H9 (cell line): Measurements from ENCODE around the gene IMP3. TPM values are rescaled to one million over a fixed set of nuclear protein-coding genes. Genes with fewer than 3 reads are reported as not detected.

Source experiments
- DNase-seq: peaks from one replicate; pipeline ENCODE4 v3.0.0-alpha.2; 2017
- H2AFZ ChIP-seq: one replicate; pipeline ENCODE4 v1.6.1; 2013; ENCODE audit warnings: mild to moderate bottlenecking, low read length, control low read depth, moderate library complexity
- H2AK5ac ChIP-seq: 2 replicates; pipeline ENCODE4 v1.6.1; 2013; ENCODE audit warnings: low read length, control low read depth, mixed read lengths; ENCODE audit not compliant: insufficient read length
- H2BK120ac ChIP-seq: one replicate; pipeline ENCODE4 v1.6.1; 2013; ENCODE audit warnings: low read depth, mild to moderate bottlenecking, low read length, control low read depth, inconsistent platforms; ENCODE audit not compliant: poor library complexity, severe bottlenecking
- H2BK12ac ChIP-seq: 2 replicates; pipeline ENCODE4 v1.6.1; 2013; ENCODE audit warnings: low read length, control low read depth, mixed read lengths, low read depth; ENCODE audit not compliant: insufficient read length
- H2BK15ac ChIP-seq: 2 replicates; pipeline ENCODE4 v1.6.1; 2013; ENCODE audit warnings: low read depth, low read length, control low read depth
- H2BK20ac ChIP-seq: one replicate; pipeline ENCODE4 v1.6.1; 2013; ENCODE audit warnings: low read depth, mild to moderate bottlenecking, low read length, control low read depth, inconsistent platforms; ENCODE audit not compliant: poor library complexity, severe bottlenecking
- H2BK5ac ChIP-seq: 2 replicates; pipeline ENCODE4 v1.6.1; 2013; ENCODE audit warnings: low read length, control low read depth, mixed read lengths; ENCODE audit not compliant: insufficient read length
- H3K14ac ChIP-seq: 2 replicates; pipeline ENCODE4 v1.6.1; 2013; ENCODE audit warnings: low read length, control low read depth; ENCODE audit not compliant: insufficient read depth
- H3K18ac ChIP-seq: 2 replicates; pipeline ENCODE4 v1.6.1; 2013; ENCODE audit warnings: low read depth, mild to moderate bottlenecking, mixed read lengths, low read length, control low read depth; ENCODE audit not compliant: insufficient read length
- H3K23ac ChIP-seq: 2 replicates; pipeline ENCODE4 v1.6.1; 2013; ENCODE audit warnings: low read length, control low read depth, mixed read lengths, low read depth; ENCODE audit not compliant: insufficient read length
- H3K23me2 ChIP-seq: 2 replicates; pipeline ENCODE4 v1.6.1; 2013; ENCODE audit warnings: low read depth, mild to moderate bottlenecking, mixed read lengths, low read length, control low read depth; ENCODE audit not compliant: insufficient read length, poor library complexity, severe bottlenecking
- H3K27ac ChIP-seq: 2 replicates; pipeline ENCODE4 v1.5.1; 2013; ENCODE audit warnings: low read length, control low read depth, mixed read lengths, low read depth; ENCODE audit not compliant: insufficient read length
- H3K27me3 ChIP-seq: 2 replicates; pipeline ENCODE4 v1.6.1; 2013; ENCODE audit warnings: low read length, control low read depth, inconsistent platforms; ENCODE audit not compliant: insufficient read depth
- H3K4ac ChIP-seq: 2 replicates; pipeline ENCODE4 v1.6.1; 2013; ENCODE audit warnings: low read depth, mild to moderate bottlenecking, control low read depth, inconsistent platforms, low read length, moderate library complexity
- H3K4me1 ChIP-seq: 2 replicates; pipeline ENCODE4 v1.6.1; 2013; ENCODE audit warnings: low read length, control low read depth, inconsistent platforms; ENCODE audit not compliant: insufficient read depth
- H3K4me2 ChIP-seq: 2 replicates; pipeline ENCODE4 v1.6.1; 2013; ENCODE audit warnings: low read length, control low read depth, mixed read lengths; ENCODE audit not compliant: insufficient read length, insufficient read depth
- H3K56ac ChIP-seq: 2 replicates; pipeline ENCODE4 v1.6.1; 2013; ENCODE audit warnings: low read depth, mild to moderate bottlenecking, mixed read lengths, low read length, control low read depth; ENCODE audit not compliant: insufficient read length
- H3K79me1 ChIP-seq: 2 replicates; pipeline ENCODE4 v1.6.1; 2013; ENCODE audit warnings: low read depth, mild to moderate bottlenecking, moderate library complexity, low read length, control low read depth, inconsistent platforms; ENCODE audit not compliant: insufficient read depth, poor library complexity, severe bottlenecking
- H3K79me2 ChIP-seq: 2 replicates; pipeline ENCODE4 v1.6.1; 2013; ENCODE audit warnings: low read length, control low read depth, inconsistent platforms; ENCODE audit not compliant: insufficient read depth
- H3K9ac ChIP-seq: 2 replicates; pipeline ENCODE4 v1.6.1; 2013; ENCODE audit warnings: low read length, control low read depth, mixed read lengths; ENCODE audit not compliant: insufficient read length; ENCODE audit errors: extremely low read depth
- H3K9me3 ChIP-seq: one replicate; pipeline ENCODE4 v1.6.1; 2013; ENCODE audit warnings: low read depth, low read length, inconsistent platforms; ENCODE audit not compliant: control insufficient read depth
- H3T11ph ChIP-seq: one replicate; pipeline ENCODE4 v1.6.1; 2013; ENCODE audit warnings: mild to moderate bottlenecking, low read length, control low read depth, inconsistent platforms
- H4K20me1 ChIP-seq: one replicate; pipeline ENCODE4 v1.6.1; 2013; ENCODE audit not compliant: control insufficient read depth, insufficient read length, insufficient read depth
- H4K5ac ChIP-seq: 2 replicates; pipeline ENCODE4 v1.6.1; 2013; ENCODE audit warnings: low read depth, mild to moderate bottlenecking, mixed read lengths, low read length, control low read depth; ENCODE audit not compliant: insufficient read length
- H4K8ac ChIP-seq: replicated peaks from 2 replicates; pipeline ENCODE4 v1.6.1; 2013; ENCODE audit warnings: low read length, control low read depth, mixed read lengths, low read depth; ENCODE audit not compliant: insufficient read length
- H4K91ac ChIP-seq: 2 replicates; pipeline ENCODE4 v1.6.1; 2013; ENCODE audit warnings: low read depth, mild to moderate bottlenecking, moderate library complexity, mixed read lengths, low read length, control low read depth; ENCODE audit not compliant: insufficient read length
- H3K27ac Mint-ChIP-seq, 3 experiments: 2 replicates in 2 of 3; 3 replicates in 1 of 3; pipeline ENCODE4 v1.8.0; 2020 to 2021; ENCODE audit warnings: mixed read lengths in 3 of 3, mild to moderate bottlenecking in 1 of 3, moderate library complexity in 1 of 3
- H3K27me3 Mint-ChIP-seq: 2 replicates; pipeline ENCODE4 v1.8.0; 2021; ENCODE audit warnings: low read depth, mild to moderate bottlenecking, moderate library complexity, mixed read lengths
- H3K36me3 Mint-ChIP-seq, 3 experiments: 2 replicates in 2 of 3; 3 replicates in 1 of 3; pipeline ENCODE4 v1.8.0; 2020 to 2021; ENCODE audit warnings: low read depth in 3 of 3, mixed read lengths in 3 of 3; ENCODE audit not compliant: insufficient read depth in 1 of 3
- H3K4me1 Mint-ChIP-seq, 2 experiments: 2 replicates each; pipeline ENCODE4 v1.8.0; 2020; ENCODE audit warnings: mixed read lengths in 2 of 2
- H3K4me3 Mint-ChIP-seq, 2 experiments: 2 replicates in 1 of 2; 3 replicates in 1 of 2; pipeline ENCODE4 v1.8.0; 2020 to 2021; ENCODE audit warnings: mild to moderate bottlenecking in 2 of 2, mixed read lengths in 2 of 2, moderate library complexity in 1 of 2
- H3K9me3 Mint-ChIP-seq, 2 experiments: 2 replicates in 1 of 2; 3 replicates in 1 of 2; pipeline ENCODE4 v1.8.0; 2020; ENCODE audit warnings: mild to moderate bottlenecking in 2 of 2, mixed read lengths in 2 of 2, moderate library complexity in 1 of 2
- WGBS: extraction: QIAGEN DNeasy Blood & Tissue Kit; methylation state at CpG from one replicate; pipeline ENCODE4 v1.1.7; 2013; ENCODE audit warnings: missing lambda C conversion rate, low lambda C conversion rate, mixed read lengths; ENCODE audit not compliant: insufficient read length; ENCODE audit errors: extremely low coverage; 5-methylcytosine and 5-hydroxymethylcytosine counted together
- total RNA-seq: library from RNA; stranded (reverse); gene quantifications from 2 replicates; pipeline ENCODE4 v1.2.1, GENCODE V29; 2021
- TF ChIP-seq, protein P1 (sequence below): fragments of 200-600 bp; sonication (generic); conservative IDR thresholded peaks from 3 replicates; pipeline ENCODE4 v1.8.0; 2021; ENCODE audit warnings: antibody characterized with exemption, mild to moderate bottlenecking

The IMP3 gene
- total RNA-seq, 1 experiment from 2014 or later, result 97.9 TPM

DNA sequence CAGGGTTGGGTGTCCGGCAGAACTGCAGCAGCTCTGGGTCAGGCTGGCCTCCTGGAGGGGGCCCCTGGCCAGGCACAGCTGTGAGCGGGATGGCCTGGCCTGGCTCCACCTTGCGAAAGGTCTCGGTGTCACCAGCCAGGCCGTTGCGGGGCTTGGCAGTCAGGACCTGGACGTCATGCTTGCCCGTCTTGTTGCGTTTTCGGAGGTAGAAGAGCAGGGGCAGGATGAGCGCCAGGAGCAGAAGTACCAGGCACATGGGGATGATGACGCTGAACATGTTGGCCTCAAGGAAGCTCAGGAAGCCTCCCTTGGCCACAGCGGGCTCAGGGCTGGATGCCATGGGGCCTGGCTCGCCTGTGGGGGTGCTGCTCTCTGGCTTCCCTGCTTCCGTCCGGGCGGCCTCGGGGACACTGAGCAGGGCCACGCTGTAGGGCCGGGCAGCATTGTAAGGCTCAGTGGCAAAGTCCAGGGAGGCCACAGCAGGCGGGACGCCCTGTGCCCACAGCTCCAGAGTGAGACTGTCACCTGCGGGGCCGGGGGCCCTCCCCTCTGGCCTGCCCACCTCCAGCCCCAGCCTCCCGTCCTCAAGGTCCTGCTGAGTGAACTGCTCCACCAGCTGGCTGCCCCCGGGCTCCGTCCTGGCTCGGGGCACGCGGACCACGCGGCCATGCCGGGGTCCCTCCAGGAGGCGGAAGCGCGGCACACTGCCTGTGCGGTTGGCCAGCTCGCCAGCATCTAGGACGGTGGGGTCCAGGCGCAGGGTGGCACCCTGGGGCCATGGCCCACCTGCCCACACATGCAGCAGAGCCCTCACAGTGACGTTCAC lies 35.8 kb upstream of the IMP3 start:
- TF ChIP-seq, protein P1, sequence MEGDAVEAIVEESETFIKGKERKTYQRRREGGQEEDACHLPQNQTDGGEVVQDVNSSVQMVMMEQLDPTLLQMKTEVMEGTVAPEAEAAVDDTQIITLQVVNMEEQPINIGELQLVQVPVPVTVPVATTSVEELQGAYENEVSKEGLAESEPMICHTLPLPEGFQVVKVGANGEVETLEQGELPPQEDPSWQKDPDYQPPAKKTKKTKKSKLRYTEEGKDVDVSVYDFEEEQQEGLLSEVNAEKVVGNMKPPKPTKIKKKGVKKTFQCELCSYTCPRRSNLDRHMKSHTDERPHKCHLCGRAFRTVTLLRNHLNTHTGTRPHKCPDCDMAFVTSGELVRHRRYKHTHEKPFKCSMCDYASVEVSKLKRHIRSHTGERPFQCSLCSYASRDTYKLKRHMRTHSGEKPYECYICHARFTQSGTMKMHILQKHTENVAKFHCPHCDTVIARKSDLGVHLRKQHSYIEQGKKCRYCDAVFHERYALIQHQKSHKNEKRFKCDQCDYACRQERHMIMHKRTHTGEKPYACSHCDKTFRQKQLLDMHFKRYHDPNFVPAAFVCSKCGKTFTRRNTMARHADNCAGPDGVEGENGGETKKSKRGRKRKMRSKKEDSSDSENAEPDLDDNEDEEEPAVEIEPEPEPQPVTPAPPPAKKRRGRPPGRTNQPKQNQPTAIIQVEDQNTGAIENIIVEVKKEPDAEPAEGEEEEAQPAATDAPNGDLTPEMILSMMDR, result no peak
- H3K9me3 ChIP-seq, result no peaks in the 10 kb centered on the region
- no peaks in the 10 kb centered on the region for H3K9me3 Mint-ChIP-seq
- no peak overlapping the region for H2BK120ac ChIP-seq
- no peaks in the 10 kb centered on the region for H3K79me2 ChIP-seq
- H3K4me1 Mint-ChIP-seq, result peaks cover 28 to 43% of the 10 kb centered on the region in 2 experiments
- no peak overlapping the region for H3K9ac ChIP-seq
- H3K23me2 ChIP-seq, result no peaks in the 10 kb centered on the region
- H3K14ac ChIP-seq, result no peak overlapping the region
- H2AFZ ChIP-seq, result no peak overlapping the region
- WGBS, result no CpG with 5 or more reads among the region's 41 CpGs
- DNase-seq, result no peak
- H3T11ph ChIP-seq, result no peak overlapping the region
- H2AK5ac ChIP-seq, result no peak overlapping the region
- no peaks in the 10 kb centered on the region for H3K79me1 ChIP-seq
- H2BK5ac ChIP-seq, result no peak overlapping the region
- H3K27ac ChIP-seq, result no peak overlapping the region
- H4K5ac ChIP-seq, result no peak overlapping the region
- no peaks in the 10 kb centered on the region for H3K27me3 ChIP-seq
- H3K27me3 Mint-ChIP-seq, result peaks cover 5% of the 10 kb centered on the region
- no peak overlapping the region for H4K8ac ChIP-seq
- no peak overlapping the region for H2BK20ac ChIP-seq
- H3K27ac Mint-ChIP-seq, result no peak overlapping the region
- H3K4me1 ChIP-seq, result peaks cover 8% of the 10 kb centered on the region; the same call in 1 of the 2 replicates
- H2BK12ac ChIP-seq, result no peak overlapping the region
- no peaks in the 10 kb centered on the region for H4K20me1 ChIP-seq
- H3K4me2 ChIP-seq, result no peak overlapping the region
- H3K56ac ChIP-seq, result no peak overlapping the region
- no peak overlapping the region for H3K4me3 Mint-ChIP-seq
- no peak overlapping the region for H3K18ac ChIP-seq
- H3K23ac ChIP-seq, result no peak overlapping the region
- no peak overlapping the region for H4K91ac ChIP-seq
- no peak overlapping the region for H2BK15ac ChIP-seq
- no peak overlapping the region for H3K4ac ChIP-seq
- no peaks in the 10 kb centered on the region; a peak in 1 of 7 replicates for H3K36me3 Mint-ChIP-seq
